ENCODE measurements around the gene UCKL1.
"Not testable (repeated sequence)": the region's sequence is repeated elsewhere in the genome, so short reads cannot be mapped to it uniquely, and the experiment has no call there.

UCKL1 gene

DNA sequence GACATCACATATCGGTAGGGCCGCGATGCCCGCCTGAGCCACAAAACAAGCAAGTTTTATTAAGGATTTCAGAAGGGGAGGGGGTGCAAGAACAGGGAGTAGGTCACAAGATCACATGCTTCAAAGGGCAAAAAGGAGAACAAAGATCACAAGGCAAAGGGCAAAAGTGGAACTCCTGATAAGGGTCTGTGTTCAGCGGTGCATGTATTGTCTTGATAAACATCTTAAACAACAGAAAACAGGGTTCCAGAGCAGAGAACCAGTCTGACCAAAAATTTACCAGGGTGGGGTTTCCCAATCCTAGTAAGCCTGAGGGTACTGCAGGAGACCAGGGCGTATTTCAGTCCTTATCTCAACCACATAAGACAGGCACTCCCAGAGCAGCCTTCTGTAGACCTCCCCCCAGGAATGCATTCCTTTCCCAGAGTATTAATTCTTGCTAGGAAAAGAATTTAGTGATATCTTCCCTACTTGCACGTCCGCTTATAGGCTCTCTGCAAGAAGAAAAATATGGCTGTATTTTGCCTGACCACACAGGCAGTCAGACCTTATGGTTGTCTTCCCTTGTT is 39.8 kb downstream of the UCKL1 start:
- peaks cover 17 to 47% of the 10 kb centered on the region in 2 donors for H3K4me1 Mint-ChIP-seq
- H3K27ac Mint-ChIP-seq = peak overlapping the region; percentile 89
- not testable (repeated sequence) for ATAC-seq (replicated peaks); H3K27me3 Mint-ChIP-seq; H3K4me3 Mint-ChIP-seq; H3K9me3 Mint-ChIP-seq; DNase-seq
- peaks cover 32 to 36% of the 10 kb centered on the region in 2 donors for H3K36me3 Mint-ChIP-seq

GRCh38 chr20:63915471-63915870 is 40.7 kb downstream of the UCKL1 start:
- Mint-ChIP-seq H3K4me1 (peaks cover 22 to 56% of the 10 kb centered on the region in 2 donors), H3K36me3 (peaks cover 32 to 36% of the 10 kb centered on the region in 2 donors), H3K9me3 (peaks cover 3 to 4% of the 10 kb centered on the region in 2 donors), H3K27me3 (no peaks in the 10 kb centered on the region), H3K27ac (no peak overlapping the region), H3K4me3 (no peak overlapping the region)
- ATAC-seq (replicated peaks) = no peak
- DNase-seq = no peak

GRCh38 chr20:63913768-63914167 is 42.4 kb downstream of the UCKL1 start:
- H3K9me3 Mint-ChIP-seq = peaks cover 3 to 4% of the 10 kb centered on the region in 2 donors
- DNase-seq = no peak
- no peak overlapping the region for H3K27ac Mint-ChIP-seq
- peaks cover 34 to 41% of the 10 kb centered on the region in 2 donors for H3K36me3 Mint-ChIP-seq
- no peak overlapping the region for H3K4me3 Mint-ChIP-seq
- H3K4me1 Mint-ChIP-seq = peaks cover 26 to 61% of the 10 kb centered on the region in 2 donors
- ATAC-seq (replicated peaks) = no peak
- H3K27me3 Mint-ChIP-seq = no peaks in the 10 kb centered on the region

GRCh38 chr20:63911176-63911575 is 45.0 kb downstream of the UCKL1 start:
- no peak for DNase-seq
- peaks cover 26 to 55% of the 10 kb centered on the region in 2 donors for H3K4me1 Mint-ChIP-seq
- peaks cover 2 to 3% of the 10 kb centered on the region in 2 donors for H3K9me3 Mint-ChIP-seq
- H3K27ac Mint-ChIP-seq = peak overlapping the region; percentile 32
- H3K36me3 Mint-ChIP-seq = peaks cover 21 to 30% of the 10 kb centered on the region in 2 donors
- ATAC-seq (replicated peaks) = peak in 1 of 2 donors; percentile 14
- H3K4me3 Mint-ChIP-seq = no peak overlapping the region
- no peaks in the 10 kb centered on the region for H3K27me3 Mint-ChIP-seq

- Mint-ChIP-seq H3K4me3 (no peak overlapping the region), H3K9me3 (no peaks in the 10 kb centered on the region), H3K4me1 (peaks cover 24 to 48% of the 10 kb centered on the region in 2 donors), H3K27ac (peak overlapping the region; percentile 52), H3K36me3 (peaks cover 5 to 22% of the 10 kb centered on the region in 2 donors), H3K27me3 (no peaks in the 10 kb centered on the region)
- no peak for DNase-seq
- ATAC-seq (replicated peaks) = peak; percentile 33 to 71
These were observed 48.1 kb downstream of the UCKL1 start for GRCh38 chr20:63908008-63908682.

DNA sequence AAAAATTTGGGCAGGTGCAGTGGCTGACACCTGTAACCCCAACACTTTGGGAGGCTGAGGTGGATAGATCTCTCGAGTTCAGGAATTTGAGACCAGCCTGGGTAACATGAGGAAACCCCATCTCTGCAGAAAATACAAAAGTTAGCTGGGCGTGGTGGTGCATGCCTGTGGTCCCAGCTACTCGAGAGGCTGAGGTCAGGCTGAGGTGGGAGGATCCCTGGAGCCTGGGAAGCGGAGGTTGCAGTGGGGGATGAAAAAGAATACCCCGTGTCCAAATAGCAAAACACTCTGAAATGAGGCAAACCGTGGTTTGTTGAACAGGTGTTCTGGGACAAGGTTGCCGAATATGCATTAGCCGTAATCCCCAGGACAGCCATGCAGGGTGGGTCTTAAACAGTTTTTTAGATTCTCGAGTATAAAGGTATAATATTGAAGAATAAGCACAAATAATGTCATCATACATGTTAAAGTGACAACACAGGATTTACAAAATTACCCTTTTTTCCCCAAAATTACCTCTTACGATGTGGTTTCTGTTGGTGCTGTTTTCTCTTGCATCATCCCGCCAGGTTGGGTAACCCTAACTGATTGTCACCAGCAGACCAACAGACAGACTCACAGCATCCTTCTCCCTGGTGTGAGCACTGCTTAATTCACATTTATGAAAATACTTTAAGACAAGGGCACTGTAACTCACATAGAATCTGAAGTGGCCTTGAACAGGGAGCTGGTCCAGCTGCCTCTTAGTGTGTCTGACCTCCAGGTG is 52.2 kb downstream of the UCKL1 start:
- H3K27me3 Mint-ChIP-seq = no peaks in the 10 kb centered on the region
- no peak for DNase-seq
- no peak for ATAC-seq (replicated peaks)
- H3K4me1 Mint-ChIP-seq = peaks cover 19 to 43% of the 10 kb centered on the region in 2 donors
- no peak overlapping the region for H3K4me3 Mint-ChIP-seq
- H3K27ac Mint-ChIP-seq = no peak overlapping the region
- no peaks in the 10 kb centered on the region for H3K9me3 Mint-ChIP-seq
- peaks cover 15 to 24% of the 10 kb centered on the region in 2 donors for H3K36me3 Mint-ChIP-seq

DNA sequence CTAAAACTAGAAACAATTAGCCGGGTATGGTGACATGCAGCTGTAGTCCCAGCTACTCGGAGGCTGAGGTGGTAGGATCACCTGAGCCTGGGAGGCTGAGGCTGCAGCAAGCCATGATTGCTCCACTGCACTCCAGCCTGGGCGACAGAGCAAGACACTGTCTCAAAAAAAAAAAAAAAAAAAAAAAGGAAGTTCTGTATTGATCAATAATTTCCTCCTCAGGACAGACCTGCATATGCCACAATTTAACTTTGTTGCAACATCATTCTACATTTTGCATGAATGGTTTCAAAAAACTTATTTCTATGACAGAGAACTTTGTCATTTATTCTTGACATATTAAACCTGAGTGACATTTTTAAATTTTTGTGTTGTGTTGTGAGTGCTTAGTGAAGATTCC is 55.8 kb downstream of the UCKL1 start:
- Mint-ChIP-seq H3K27ac (no peak overlapping the region), H3K4me1 (peaks cover 29 to 60% of the 10 kb centered on the region in 2 donors), H3K27me3 (no peaks in the 10 kb centered on the region), H3K36me3 (peaks cover 23 to 34% of the 10 kb centered on the region in 2 donors), H3K4me3 (no peak overlapping the region), H3K9me3 (no peaks in the 10 kb centered on the region)
- DNase-seq = no peak
- ATAC-seq (replicated peaks) = no peak

GRCh38 chr20:63898882-63899558 is 57.2 kb downstream of the UCKL1 start:
- Mint-ChIP-seq H3K4me3 (no peak overlapping the region), H3K27ac (peak overlapping the region; percentile 43), H3K36me3 (peaks cover 23 to 29% of the 10 kb centered on the region in 2 donors), H3K4me1 (peaks cover 28 to 63% of the 10 kb centered on the region in 2 donors), H3K9me3 (no peaks in the 10 kb centered on the region), H3K27me3 (no peaks in the 10 kb centered on the region)
- ATAC-seq (replicated peaks) = no peak
- no peak for DNase-seq

- H3K27ac Mint-ChIP-seq = peak overlapping the region; percentile 53
These were observed 58.1 kb downstream of the UCKL1 start for GRCh38 chr20:63897978-63898561.

GRCh38 chr20:63896264-63897105 is 59.7 kb downstream of the UCKL1 start:
- Mint-ChIP-seq H3K4me1 (peaks cover 25 to 57% of the 10 kb centered on the region in 2 donors), H3K4me3 (peak overlapping the region; percentile 81 to 82), H3K9me3 (no peaks in the 10 kb centered on the region), H3K27ac (peak overlapping the region; percentile 94), H3K27me3 (no peaks in the 10 kb centered on the region), H3K36me3 (peaks cover 17 to 25% of the 10 kb centered on the region in 2 donors)
- DNase-seq = peak; percentile 29
- peak; percentile 71 to 76 for ATAC-seq (replicated peaks)

More at GRCh38 chr20:63897978-63898561, 58.1 kb downstream of the UCKL1 start:
- peaks cover 23 to 28% of the 10 kb centered on the region in 2 donors for H3K36me3 Mint-ChIP-seq
- H3K27me3 Mint-ChIP-seq = no peaks in the 10 kb centered on the region
- H3K9me3 Mint-ChIP-seq = no peaks in the 10 kb centered on the region
- ATAC-seq (replicated peaks) = no peak
- peaks cover 29 to 63% of the 10 kb centered on the region in 2 donors for H3K4me1 Mint-ChIP-seq
- no peak for DNase-seq
- H3K4me3 Mint-ChIP-seq = no peak overlapping the region

DNA sequence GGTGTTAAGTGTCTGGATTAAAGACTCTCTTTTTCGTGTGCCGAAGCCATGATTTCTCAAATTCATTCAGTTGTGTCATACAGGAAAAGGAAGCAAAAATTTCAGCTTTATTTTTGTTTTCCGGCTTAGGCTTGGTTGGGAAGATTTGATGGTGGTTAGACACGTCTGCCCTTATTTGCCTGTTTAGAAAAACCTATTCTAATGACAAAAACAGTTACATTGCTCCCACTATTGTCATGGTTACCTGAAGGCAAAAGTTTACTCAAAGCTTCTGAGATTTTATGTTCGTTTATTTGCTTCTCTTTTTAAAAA is 60.3 kb downstream of the UCKL1 start:
- Mint-ChIP-seq H3K27me3 (no peaks in the 10 kb centered on the region), H3K4me1 (peaks cover 23 to 52% of the 10 kb centered on the region in 2 donors), H3K27ac (peak overlapping the region; percentile 94), H3K9me3 (no peaks in the 10 kb centered on the region), H3K36me3 (peaks cover 18 to 27% of the 10 kb centered on the region in 2 donors), H3K4me3 (peak overlapping the region; percentile 81 to 82)
- no peak for DNase-seq
- no peak for ATAC-seq (replicated peaks)

DNA sequence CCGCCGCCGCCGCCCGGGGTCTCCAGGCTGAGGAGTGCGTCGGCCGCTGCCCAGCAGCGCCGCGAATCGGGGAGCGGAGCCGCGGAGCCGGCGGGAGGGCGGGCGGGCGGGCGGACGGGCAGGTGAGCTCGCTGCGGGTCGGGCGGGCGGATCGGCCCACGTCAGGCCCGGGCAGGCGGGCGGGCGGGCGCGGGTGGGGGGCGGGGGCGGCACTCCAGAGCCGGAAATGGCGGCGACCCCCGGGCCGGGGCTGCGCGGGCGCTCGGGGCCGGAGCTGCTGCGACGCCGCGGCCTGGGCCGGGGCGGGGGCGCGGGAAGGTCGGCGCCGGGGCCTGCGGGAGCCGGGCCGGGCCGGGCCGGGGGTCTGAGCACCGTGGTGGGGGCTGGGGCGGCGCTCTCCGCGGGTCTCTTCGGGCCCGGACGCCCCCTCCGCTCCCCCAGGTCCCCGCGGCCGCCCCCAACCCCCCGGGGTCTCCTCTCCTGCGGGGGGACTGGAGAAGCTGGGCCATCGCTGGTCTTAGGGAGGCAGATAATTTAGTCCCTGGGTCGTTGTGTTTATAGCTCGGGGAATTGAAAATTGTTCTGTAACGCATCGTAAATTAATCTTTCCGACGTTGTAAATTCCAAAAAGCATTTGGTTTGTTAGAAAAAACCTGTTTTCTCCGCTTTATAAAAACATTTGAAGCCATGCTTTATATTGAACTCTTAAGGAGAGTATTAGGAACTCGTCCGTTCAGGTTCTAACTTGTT is 60.8 kb downstream of the UCKL1 start:
- Mint-ChIP-seq H3K27ac (peak overlapping the region; percentile 94), H3K27me3 (no peaks in the 10 kb centered on the region), H3K4me1 (peaks cover 23 to 47% of the 10 kb centered on the region in 2 donors), H3K36me3 (peaks cover 21 to 30% of the 10 kb centered on the region in 2 donors), H3K4me3 (peak overlapping the region; percentile 81 to 82), H3K9me3 (no peaks in the 10 kb centered on the region)
- ATAC-seq (replicated peaks) = peak; percentile 10 to 15
- DNase-seq = no peak

Measured in stimulated activated naive B cell treated with anti-CD40 and anti-IgM and Interleukin-4, amounts not matched to agents 10 μg/mL and 1 μg/mL and 100 μg/mL, for 72 hours (primary cell).